SK-N-SH (cell line): ENCODE data around the gene UBN2.

Experiments used
- CHD2 ChIP-seq: fragments of 150-350 bp; IDR thresholded peaks from 2 replicates; pipeline ENCODE4 v1.6.1; 2018; ENCODE audit warnings: low read length; ENCODE audit not compliant: partially characterized antibody
- CTCF ChIP-seq: fragments of 200-600 bp; sonication (generic); IDR thresholded peaks from 2 replicates; pipeline ENCODE4 v1.6.1; 2017; ENCODE audit warnings: antibody characterized with exemption, mild to moderate bottlenecking, moderate library complexity
- EP300 ChIP-seq, 2 experiments: IDR thresholded peaks; 2 replicates each; pipeline versions ENCODE4 v1.4.0 to v1.6.1; 2012; ENCODE audit warnings: borderline replicate concordance in 1 of 2, low read depth in 1 of 2, low read length in 1 of 2
- MAX ChIP-seq: IDR thresholded peaks from 2 replicates; pipeline ENCODE4 v1.4.0; 2012; ENCODE audit warnings: low read depth
- MEF2A ChIP-seq: IDR thresholded peaks from 2 replicates; pipeline ENCODE4 v1.4.0; 2012; ENCODE audit warnings: low read depth, borderline replicate concordance
- MXI1 ChIP-seq: IDR thresholded peaks from 2 replicates; pipeline ENCODE4 v1.6.1; 2012; ENCODE audit warnings: mild to moderate bottlenecking, low read depth, low read length, improper control_type of control experiment
- RAD21 ChIP-seq: IDR thresholded peaks from 2 replicates; pipeline ENCODE4 v1.6.1; 2012; ENCODE audit warnings: mild to moderate bottlenecking, low read length
- RCOR1 ChIP-seq: fragments of 150-350 bp; IDR thresholded peaks from 2 replicates; pipeline ENCODE4 v1.6.1; 2017; ENCODE audit warnings: antibody characterized with exemption, low read length
- REST ChIP-seq: IDR thresholded peaks from 2 replicates; pipeline ENCODE4 v1.6.1; 2012; ENCODE audit warnings: mild to moderate bottlenecking, low read depth, low read length, moderate library complexity
- RFX5 ChIP-seq: IDR thresholded peaks from 2 replicates; pipeline ENCODE4 v1.6.1; 2012; ENCODE audit warnings: mild to moderate bottlenecking, improper control_type of control experiment, low read length
- SMC3 ChIP-seq: IDR thresholded peaks from 2 replicates; pipeline ENCODE4 v1.6.1; 2012; ENCODE audit warnings: low read depth, low read length, improper control_type of control experiment
- TCF12 ChIP-seq: IDR thresholded peaks from 2 replicates; pipeline ENCODE4 v1.4.0; 2012
- TEAD4 ChIP-seq: IDR thresholded peaks from 2 replicates; pipeline ENCODE4 v1.4.0; 2012; ENCODE audit warnings: mild to moderate bottlenecking, borderline replicate concordance; ENCODE audit not compliant: insufficient read depth
- ZBTB33 ChIP-seq: IDR thresholded peaks from 2 replicates; pipeline ENCODE4 v1.4.0; 2012; ENCODE audit warnings: low read depth, borderline replicate concordance

GRCh38 chr7:139300390-139300789, 69.4 kb downstream of the UBN2 start:
- TF ChIP-seq RAD21, result no peak
- no peak for TF ChIP-seq CTCF
- no peak for TF ChIP-seq TCF12
- no peak for TF ChIP-seq MEF2A
- TF ChIP-seq SMC3, result no peak
- TF ChIP-seq TEAD4, result no peak
- TF ChIP-seq REST, result no peak
- TF ChIP-seq MAX, result no peak
- TF ChIP-seq EP300 (IDR thresholded peaks at IDR 0.05; ENCODE audit: borderline replicate concordance in 1 of 2, low read depth in 1 of 2, low read length in 1 of 2), result no peak
- no peak for TF ChIP-seq MXI1
- no peak for TF ChIP-seq ZBTB33
- no peak for TF ChIP-seq RCOR1
- TF ChIP-seq RFX5, result no peak
- TF ChIP-seq CHD2, result no peak
